Cerebellar cortex (tissue), 1 donor: ENCODE results near the gene ZFHX3.

Experiments used
- DNase-seq: peaks from one replicate; pipeline ENCODE4 v3.0.0-alpha.2; 2015; ENCODE audit warnings: low spot score

Gene ZFHX3

DNA sequence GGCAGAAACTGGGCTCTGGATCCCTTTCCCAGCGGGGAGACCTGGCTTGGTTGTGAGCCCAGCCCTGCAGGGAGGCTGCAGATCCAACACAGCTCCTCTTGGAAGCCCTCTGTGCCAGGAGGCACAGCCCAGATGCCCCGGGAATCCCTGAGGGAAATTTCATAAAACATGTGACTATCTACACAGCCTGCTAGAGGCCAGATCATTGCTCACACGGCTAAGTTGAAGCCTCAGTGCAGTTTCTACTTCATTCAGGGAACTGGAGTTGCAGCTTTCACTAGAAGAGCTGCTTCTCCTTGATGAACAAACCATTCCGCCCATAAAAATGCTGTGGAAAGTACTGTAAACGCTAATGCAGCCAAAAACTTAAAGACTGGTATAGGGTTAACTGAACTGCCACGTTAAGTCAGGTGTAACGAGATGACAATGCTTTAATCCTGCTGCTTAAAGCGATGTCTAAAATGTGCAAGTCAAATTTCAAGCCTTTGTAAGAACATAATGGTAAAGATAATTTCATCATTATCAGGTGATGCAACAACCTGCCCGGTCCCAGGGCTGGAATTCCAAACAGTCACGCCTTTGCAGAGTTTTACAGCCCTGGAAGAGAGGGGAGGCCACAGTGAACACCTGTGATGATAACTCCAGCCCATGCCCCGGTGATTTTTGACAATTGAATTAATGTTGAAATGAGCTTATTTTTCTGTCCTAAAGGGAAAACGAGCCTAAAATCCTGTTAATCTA lies 172.5 kb downstream of the ZFHX3 start:
- peak; percentile 37 for DNase-seq

DNA sequence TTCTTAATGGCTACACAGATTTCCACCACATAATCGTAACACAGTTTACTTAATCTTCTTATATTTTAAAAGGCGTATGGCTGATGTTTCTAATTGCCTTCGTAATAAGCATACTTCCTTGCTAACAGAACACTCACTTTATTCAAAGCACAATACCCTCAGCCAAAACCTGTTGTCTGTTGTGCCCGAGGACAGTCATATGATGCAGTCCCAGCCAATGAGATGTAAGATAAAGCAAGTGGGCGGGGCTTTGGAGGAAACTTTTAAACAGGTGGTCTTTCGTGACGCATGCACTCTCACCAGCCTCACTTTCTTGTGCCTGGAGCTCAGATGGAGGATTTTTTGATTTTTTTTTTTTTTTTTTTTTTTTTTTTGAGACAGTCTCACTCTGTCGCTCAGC lies 174.1 kb downstream of the ZFHX3 start:
- no peak for DNase-seq

DNA sequence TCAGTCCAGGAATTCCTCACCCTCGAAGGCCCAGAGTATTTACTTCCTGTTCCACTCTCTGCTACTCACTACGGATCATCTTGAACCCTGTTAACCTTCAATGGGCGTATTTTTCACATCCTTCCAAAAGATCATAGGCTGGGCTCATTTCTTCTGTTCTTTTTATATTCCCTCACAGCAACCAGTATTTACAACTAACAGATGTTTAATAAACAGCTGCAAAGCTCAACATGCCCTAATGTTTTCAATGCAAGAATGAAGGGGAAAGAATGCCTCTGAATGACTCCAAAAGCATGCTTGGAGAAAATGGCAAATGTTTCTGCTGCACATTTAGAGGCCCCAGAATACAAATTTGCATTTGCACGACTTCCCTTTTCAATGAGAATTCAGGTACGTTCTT lies 174.9 kb downstream of the ZFHX3 start:
- DNase-seq: no peak

DNA sequence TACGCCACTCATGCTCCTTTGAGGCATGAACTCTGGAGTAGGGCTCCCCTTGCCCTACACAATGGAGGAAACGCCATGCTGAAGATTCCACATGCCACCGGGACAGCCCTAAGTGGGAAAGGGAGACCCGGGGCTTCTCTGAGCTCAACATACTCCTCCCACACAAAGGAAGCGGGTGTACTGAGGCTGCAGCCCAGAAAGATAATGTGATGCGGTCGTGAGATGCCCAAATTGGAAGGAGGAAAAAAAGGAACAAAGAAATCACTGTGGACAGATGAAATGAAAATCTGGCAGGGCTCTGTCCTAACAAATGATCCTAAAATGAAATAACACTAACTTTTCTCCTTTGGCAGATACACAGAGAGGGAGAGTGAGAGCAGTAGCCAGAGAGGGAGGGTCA lies 182.1 kb downstream of the ZFHX3 start:
- no peak for DNase-seq

DNA sequence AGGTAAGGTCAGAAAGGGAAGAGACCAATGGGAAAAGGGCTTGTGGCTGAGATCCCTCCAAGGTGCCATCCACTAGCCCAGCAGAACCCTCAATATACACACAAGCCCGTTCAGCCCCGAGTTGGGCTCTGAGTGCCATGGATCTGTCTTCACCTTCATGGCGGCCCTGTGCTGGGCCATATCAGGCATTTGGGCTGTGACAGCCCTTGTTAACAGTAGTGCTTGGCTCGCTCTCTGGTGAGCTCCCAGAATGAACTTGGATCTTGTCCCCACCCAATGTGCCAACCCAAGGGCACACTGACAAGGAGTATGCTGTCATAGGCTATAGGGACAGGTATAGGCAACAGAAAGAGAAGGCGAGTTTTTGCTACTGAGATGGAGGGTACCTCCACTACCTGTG lies 182.7 kb downstream of the ZFHX3 start:
- DNase-seq: no peak

DNA sequence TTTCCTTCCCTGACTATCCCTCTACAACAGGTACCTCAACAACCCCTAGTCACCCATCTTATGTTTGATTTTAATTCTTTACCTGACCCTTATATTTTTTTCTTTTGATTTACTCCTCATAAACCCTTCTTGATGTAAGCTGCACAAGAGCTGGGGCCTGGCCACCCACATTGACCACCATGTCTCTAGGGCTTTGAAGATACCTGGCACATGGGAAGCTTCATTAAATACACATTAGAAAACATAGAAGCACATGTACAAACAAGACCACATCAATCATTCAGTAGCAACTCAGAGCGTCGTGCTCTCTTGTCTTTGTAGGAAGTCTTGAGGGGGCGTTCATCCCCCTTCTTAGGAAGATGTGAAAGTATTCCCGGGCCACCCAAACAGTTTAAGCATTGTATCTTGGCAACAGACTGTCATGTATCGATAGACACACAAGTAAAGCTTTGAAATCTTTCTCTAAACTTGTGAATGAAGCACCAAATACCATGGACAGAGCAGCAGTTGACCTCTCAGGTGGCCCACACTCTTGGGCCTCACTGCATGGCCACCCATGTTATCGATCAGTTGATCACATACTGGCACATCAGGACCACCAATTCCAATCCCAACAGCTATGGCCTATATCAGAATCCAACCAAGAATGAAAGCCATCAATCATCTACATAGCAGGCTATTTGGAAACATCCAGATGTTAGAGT lies 183.6 kb downstream of the ZFHX3 start:
- DNase-seq: no peak

DNA sequence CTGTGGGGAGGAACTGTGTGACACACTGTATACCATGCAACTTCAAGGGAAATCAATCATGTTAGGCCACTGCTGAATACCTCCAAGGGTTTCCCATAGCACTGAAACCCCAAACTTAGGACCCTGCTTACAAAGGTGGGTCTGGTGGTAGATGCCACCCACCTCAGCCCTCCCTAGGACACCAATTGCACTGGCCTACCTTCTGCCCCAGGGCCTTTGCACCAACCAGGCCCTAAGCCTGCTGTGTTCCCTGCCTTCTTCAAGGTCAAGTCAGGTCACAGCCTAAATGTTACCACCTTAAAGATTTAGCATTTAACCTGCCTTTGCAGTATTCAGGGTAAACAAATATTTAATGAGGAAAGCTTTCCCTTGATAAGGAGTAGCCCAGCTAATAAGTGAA lies 185.8 kb downstream of the ZFHX3 start:
- no peak for DNase-seq

DNA sequence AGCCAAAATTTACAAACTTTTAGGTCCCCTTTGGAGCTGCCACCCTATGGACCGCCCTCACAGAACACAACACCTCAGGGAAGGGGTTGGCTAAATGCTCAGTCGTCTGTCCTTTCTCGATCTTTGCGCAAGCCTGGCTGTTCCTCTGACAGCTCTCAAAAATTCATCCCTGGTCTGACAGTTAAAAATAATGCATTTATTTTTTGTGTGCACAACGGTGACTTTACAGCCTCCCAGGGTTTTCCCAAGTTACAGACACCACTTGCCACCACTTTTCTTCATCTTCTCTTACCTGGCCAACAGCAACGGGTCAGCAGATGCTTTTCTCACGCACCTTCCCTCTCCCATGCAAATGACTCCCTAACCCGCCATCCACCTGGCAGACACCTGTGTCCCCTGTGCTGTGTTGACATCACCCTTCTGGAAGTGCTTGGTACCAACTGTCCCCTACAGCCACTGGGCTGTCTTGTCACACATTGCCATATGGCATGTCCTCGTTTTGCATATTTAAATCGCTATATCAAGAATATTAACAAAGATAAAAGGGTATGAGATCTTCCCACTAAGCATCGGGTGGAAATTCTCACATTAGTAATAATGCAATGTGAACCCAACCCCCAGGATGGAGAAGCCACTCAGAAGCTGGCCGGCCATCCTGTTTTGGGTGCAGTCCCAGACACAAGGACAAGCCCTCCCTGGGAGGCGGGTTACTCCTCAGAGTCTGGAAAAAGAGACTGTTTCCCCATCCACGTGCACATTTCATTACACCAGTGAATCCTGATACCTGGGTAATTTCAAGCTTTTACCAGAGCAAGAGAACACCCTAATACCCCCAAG lies 187.0 kb downstream of the ZFHX3 start:
- peak; percentile 73 for DNase-seq

DNA sequence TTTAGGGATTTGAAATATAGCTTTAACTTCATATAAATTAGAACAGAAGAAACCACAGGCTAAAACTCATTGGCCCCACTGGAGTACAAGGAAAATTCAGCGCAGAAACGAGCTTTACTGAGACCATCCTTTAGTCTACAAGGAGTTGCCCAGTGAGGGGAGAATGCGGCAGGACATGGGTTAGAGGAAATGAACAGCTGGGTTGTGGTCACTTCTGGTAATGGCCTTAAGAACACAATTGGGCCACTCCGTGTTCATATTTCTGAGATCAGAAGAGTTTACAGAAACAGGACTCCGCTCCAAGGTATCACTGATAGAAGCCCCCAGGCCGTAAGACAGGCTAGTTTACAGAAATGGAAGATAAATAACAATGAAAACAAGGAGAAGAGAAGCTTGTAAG lies 188.3 kb downstream of the ZFHX3 start:
- DNase-seq: no peak

DNA sequence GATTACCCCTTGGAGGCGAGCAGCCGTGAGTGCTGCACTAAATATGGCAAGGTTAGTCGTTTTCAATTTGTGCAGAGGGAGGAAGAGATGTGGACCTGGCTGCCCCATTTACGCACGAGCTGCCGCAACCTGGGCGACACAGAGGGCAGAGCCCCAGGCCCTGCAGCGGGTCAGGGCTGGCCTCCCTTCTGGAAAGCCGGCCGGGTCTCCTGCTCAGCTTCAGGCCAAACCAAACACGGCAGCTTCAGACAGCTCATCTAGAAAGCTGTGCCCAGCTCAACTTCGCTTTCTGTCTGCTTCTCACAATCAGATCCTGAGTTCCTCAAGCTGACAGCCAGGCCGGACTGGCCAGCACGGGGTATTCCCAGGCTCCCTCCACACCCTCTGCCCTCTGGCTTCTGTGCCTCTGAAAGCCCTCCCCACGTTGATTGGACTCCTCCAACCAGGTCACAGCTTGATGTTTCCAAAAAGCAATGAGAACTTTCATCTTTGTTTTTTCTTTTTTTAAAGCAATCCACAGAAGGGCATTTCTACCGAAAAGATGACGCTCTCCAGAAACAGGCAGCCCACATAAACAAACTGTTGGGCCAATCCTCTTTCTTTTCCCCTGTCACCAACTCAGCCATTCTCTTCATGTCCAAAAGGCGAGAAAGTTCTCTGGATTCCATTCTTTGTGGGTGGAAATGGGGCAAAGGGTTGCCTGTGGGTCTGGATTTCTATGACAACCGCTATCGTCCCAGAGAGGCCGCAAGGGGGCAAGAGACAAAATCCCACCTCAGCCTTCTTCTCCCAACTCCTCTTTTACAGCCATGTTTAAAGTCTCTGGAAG lies 189.0 kb downstream of the ZFHX3 start:
- no peak for DNase-seq

DNA sequence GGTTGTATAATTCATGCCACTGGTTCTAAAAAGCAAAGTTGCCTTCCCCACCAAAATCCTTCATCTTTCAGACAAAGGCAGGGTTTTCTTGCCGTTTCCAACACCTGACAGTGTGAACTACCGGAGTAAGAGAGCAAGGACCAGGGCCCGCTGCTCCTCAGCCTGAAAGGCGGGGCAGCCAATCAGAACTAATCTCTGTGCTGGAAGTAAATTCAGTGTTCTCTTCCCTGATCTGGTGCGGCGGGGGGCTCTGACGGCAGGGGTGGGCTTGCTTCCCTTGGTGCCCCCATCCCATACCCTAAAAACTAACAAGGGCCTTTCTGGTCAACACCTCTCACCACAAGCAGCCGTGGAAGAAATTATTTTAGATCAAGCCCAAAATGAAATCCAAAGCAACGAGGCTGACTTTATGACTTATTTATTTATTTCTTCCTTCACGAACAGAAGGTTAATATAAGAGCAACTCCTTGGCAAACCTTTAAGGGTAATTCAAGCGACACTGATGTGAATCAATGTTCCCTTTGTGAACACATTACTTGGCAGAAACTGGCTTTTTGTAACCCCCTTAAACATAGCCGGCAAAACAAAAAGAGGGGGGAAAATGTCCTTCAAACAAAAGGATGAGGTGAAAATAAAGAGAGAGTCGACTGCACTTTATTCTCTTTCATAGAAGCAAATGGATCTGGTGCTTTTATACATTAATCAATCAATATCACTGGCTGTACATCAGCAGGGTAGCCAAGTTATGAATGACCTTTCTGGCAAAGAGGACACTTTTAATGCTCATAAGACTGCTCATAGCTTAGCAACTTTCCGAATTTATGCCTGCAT lies 189.9 kb downstream of the ZFHX3 start:
- DNase-seq: no peak

DNA sequence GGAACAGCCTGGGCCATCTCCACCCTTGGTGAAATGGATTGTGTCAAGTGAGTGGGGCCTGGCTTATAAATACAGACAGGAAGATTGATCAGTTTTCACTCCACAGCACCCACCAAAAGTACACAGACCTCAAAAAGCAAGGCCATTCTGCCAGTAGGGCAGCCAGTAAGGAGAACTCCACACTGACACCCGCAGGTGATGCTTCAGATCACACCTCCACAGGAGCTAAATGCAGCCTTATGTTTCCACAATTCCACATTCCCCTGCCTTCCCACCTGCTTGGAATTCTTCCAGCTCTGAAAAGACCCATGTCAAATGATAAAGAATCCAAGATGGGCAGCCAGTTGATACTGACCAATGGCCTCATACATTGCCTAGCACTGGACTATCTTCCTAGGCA lies 191.1 kb downstream of the ZFHX3 start:
- peak; percentile 27 for DNase-seq

DNA sequence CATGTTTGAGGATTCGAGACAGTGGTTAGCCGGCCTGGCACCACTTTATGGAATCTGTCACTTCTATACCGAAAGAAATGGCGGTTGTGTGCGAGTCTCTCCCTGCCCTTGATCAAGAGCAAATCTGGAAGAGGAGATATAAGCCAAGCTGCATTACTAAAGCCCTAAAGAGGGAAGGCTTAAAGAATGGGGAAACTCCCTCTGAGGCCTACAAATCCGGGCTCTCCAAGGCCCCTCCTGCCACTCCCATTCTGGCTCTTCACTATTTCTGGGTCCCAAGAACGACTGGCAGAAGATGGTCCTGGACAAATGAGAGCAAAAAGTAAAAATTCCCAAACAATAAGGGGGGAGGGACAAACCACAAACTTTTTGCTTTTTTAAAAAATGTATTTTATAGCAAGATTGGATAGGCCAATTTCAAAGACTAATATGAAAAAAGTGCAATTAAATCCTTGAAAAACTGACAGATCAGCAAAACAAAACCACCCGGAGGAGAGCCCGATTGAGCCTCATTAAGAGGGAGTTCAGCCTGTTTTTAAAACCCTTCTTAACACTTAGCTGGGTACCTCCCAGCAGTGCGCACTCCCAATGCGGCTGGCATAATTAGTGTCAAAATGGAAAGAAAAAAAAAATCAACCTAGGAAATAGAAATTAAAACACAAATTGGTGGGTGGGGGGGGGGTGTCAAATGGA lies 193.5 kb downstream of the ZFHX3 start:
- DNase-seq: no peak

DNA sequence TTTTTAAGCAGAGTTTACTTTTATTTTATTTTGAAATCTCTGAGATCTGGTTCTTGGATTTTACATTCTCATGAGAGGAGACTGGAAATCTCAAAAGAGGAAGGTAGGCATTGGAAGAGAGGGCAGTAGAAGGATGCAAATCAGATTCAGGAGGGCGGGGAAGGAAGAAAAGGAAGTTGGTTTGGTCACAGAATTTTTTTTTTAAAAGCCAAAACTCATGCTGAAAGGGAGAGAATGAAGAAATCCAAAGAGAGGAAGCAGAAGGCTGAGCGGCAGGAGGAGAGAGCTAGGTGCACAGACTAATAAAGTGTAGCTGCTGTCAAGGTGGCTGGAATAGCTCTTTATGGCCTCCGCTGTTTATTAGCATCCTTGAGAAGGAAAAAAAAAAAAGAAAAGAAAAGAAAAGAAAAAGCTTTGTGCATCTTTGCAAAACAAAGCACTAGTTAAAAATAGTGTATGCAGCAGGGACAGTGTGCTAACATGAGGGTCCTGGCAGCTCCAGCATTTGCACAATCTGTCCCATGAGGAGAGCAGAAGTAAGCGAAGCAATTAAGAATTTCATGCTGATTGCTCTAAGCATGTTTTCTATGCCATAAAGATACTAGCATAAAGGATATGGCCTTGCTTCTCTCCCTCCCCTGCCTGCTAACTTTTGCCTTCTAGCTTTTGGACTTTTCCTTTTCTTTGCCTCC lies 194.2 kb downstream of the ZFHX3 start:
- no peak for DNase-seq

DNA sequence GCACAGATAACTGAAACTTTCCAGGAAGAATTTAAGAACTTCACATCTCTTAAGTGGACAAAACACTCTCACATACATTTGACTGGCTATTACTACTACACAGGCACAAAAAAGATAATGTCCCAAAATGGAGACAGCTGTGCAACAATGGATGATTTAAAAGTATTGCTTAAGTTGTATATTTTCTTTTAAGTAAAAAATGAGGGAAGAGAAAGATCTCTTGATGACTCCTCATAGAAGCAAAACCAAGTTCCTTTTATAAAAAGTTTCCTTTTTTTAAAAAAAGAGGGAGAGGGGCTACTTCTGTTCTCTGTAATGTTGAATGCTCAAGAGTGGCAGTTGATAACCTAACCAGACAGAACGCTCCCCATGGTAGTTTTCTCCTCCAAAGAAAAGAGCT lies 195.5 kb downstream of the ZFHX3 start:
- DNase-seq: no peak

DNA sequence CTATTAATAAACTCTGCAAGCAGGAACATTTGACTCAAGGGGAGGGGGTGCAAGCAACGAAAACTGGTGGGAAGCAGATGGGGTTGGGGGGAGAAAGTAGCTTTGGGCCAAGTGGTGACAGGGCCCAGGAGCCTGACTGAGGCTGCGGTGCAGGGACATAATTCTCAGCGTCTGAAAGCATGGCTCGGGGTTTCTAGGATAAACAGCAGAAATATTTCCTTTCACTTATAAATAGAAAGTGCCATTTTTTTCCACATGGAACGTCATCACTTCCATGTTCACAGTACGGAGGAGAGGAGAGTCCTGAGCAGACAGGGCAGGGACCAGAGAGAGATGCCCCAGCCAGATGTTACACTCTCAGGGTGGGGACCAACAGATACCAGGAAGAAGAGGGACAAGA lies 197.1 kb downstream of the ZFHX3 start:
- DNase-seq: no peak

DNA sequence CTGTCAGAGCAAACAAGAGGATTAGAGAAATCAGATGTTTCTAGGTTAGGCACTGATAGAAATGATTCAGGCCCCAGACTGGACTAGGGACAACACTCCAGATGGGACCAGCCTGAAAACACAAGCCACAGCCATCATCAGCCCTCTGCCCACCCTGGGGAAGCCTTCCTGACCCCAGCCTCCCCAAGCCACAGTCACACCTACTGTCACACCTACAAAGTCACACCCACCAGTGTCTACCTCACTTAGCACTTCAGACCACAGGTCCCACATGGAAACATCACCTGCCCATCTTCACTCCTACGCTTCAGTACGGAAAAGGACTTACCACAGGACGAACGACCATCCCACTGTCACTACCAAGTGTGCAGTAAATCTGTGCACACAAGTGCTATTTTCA lies 197.9 kb downstream of the ZFHX3 start:
- DNase-seq: no peak

DNA sequence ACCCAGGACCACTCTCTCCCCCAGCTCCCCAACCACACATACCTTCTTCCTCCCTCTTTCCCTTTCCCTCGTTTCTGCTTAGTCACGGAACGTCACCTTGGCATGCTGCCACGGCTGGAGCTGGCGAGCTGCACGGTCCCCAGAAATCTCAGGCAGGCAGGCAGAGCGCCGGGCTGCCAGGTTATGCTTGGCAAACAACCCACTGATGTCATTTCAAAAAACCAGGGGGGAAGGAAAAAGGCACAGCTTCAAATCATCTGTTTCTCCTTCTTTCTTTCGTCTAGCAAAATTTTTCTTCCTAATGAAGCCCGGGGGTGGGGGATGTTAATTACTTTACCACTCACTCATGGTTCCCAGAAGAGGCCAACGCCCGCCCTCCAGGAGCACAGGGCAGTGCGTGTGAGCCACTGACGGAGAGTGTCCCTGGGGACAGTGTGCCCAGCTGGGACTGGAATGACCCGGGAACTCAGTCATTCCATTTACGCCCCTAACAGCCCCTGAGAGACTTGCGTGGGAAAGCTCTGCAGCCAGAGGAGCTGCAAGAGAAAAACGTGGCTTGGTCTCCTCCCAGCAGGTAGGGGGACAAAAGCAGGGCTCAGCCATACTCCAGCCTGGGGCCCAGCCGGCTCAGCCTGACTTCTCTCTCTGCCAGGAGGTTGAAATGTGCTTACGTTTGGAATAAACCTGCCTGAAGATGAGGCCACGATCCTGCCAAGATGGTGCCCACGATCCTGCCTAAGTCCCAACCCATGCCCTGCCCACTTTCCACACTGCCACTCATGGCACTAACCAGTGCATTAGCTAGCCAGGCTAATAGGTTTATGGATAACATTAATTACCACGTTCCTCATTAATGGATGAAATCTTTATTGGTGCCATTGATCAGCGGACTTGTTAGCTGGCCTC lies 198.9 kb downstream of the ZFHX3 start:
- DNase-seq: peak; percentile 75

DNA sequence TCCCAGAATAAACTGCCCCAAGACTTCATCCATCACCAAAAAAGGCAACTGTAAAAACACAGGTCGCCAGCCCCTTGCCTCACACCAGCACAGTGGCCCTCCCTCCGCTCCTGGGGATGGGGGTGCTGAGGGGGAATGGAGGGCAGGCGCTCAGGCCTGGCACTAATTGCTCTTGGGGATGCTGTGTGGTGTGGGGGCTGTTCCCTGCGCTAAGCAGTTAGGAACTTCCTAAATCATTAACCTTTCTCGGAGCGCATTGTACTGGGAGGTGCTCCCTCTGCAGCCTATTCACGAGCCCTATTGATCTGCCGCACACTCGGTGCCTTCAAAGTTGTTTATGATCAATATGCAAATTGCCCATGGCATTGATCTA lies 199.9 kb downstream of the ZFHX3 start:
- no peak for DNase-seq
